Stimulated activated CD4-positive, alpha-beta T cell treated with anti-CD3 and anti-CD28 coated beads, Interleukin-1b, Interleukin-23, amount 100 ng/mL, for 1 hour (primary cell): Measurements from ENCODE around the gene PDE6B.
"Not testable (repeated sequence)": the region's sequence is repeated elsewhere in the genome, so short reads cannot be mapped to it uniquely, and the experiment has no call there.

ENCODE experiments used
- DNase-seq, 2 donors: peaks; one replicate each; pipeline ENCODE4 v3.0.0-alpha.2; 2020; ENCODE audit warnings: low read depth in 2 of 2

PDE6B gene

DNA sequence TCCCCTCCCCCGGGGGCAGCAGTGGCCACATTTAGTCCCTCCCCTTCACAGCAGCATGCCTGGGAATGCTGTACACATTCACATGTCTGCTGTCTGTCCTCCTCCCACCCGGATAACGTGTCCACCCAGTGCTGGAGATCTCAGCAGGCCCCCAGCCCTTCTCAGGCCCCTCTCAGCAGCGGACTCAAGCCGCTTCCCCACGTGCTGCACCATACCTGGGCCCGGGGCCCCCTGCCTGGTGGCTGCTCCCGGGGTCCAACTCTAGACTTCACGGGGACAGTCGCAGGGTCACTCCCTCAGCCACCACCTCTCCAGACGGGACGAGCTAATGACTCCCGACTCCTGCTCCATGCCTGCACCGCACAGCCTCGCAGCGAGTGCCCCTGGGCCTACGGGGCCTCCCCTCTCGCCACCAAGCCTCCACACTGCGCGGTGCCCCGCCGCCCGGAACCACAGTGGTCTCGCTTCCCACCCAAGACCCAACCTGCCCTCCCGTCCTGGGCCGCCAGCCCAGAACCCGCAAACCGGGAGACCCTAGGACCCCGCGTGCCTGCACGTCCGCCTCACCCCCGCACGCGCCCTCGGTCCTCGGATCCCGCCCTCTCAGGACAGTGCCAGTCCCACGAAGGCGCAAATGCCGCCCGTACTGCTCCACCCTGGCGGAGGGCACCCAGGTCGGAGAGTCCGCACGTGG, 79.0 kb downstream of the PDE6B start:
- no peak for DNase-seq

DNA sequence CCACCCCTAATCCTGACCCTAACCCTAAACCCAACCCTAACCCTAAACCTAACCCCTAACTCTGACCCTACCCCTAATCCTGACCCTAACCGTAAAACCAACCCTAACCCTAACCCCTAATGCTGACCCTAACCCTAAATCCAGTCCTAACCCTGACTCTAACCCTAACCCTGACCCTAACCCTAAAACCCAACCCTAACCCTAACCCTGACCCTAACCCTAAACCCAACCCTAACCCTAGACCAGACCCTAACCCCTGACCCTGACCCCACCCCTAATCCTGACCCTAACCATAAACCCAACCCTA, 79.6 kb downstream of the PDE6B start:
- DNase-seq, result no peak

DNA sequence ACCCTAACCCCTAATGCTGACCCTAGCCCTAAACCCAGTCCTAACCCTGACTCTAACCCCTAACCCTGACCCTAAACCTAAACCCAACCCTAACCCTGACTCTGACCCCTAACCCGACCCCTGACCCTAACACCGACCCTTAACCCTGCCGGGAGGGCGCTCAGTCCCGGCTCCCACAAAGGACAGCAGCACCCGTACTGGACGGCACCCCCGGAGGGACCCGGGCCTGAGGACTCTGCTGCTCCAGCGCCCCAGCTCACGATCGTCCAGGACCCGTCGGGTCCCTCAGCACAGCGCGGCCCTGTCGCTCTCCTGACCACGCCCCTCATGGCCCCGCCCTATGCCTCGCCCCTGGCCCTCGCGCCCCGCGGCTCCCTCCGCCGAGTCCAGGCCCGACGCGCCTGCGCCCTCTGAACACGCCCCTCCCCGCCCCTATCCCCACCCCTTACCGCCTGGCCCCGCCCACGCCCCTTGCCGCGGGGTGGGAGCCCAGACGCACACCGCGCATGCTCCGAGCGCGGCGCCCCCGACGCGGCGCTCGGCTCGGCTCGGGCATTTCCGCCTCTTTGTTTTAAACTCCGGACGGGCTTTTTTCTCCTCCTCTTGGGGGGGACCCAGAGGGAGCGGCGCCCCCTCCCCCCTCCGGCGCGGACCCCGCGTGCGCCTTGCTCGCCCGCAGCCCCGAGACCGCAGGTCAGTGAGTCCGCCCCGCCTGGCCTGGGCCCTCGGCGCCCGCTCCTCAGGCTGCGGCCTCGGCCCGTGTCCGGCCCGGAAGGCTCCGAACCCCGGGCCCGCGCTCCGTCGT, 80.1 kb downstream of the PDE6B start, which contains the start of gene PCGF3:
PCGF3 (plus strand) TSS at position 555 of the 805 bp plus-strand sequence. CDS start 27,849 bp downstream, outside the sequence.
- peak; percentile 92 to 97 for DNase-seq

DNA sequence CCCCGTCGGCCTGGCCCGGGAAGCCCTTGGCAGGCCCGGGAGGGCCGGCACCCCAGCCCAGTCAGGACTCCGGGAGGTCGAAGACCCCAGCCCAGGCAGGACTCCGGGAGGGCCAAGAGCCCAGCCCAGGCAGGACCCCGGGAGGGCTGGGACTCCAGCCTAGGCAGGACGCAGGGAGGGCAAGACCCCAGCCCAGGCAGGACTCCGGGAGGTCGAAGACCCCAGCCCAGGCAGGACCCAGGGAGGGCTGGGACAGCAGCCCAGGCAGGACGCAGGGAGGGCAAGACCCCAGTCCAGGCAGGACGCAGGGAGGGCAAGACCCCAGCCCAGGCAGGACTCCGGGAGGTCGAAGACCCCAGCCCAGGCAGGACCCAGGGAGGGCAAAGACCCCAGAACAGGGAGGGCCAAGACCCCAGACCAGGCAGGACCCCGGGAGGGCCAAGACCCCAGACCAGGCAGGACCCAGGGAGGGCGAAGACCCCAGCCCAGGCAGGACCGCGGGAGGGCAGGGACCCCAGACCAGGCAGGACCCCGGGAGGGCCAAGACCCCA, 80.8 kb downstream of the PDE6B start:
- not testable (repeated sequence) for DNase-seq

DNA sequence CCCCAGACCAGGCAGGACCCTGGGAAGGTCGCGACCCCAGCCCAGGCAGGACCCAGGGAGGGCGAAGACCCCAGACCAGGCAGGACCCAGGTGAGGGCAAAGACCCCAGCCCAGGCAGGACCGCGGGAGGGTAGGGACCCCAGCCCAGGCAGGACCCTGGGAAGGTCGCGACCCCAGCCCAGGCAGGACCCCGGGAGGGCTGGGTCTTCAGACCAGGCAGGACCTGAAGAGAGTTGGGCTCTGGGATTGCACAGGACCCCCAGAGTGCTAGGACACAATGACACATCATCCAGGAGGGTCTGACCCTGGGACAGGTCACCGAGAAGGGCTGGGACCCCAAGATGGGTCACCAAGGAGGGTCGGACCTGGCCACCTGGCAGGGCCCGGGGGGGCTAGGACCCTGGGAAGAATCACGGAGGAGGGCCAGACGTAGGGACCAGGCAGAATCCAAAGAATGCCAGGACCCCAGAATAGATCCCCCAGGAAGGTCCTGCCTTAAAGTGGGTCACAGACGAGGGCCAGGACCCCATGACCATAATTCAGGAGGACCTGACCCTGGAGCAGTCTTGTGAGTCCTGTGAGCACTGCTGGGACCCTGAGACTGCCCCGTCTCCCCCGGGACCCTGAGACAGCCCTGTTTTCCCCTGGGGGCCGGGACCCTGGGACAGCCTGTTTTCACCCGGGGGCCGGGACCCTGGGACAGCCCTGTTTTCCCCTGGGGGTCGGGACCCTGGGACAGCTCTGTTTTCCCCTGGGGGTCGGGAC, 81.6 kb downstream of the PDE6B start:
- DNase-seq, result no peak

DNA sequence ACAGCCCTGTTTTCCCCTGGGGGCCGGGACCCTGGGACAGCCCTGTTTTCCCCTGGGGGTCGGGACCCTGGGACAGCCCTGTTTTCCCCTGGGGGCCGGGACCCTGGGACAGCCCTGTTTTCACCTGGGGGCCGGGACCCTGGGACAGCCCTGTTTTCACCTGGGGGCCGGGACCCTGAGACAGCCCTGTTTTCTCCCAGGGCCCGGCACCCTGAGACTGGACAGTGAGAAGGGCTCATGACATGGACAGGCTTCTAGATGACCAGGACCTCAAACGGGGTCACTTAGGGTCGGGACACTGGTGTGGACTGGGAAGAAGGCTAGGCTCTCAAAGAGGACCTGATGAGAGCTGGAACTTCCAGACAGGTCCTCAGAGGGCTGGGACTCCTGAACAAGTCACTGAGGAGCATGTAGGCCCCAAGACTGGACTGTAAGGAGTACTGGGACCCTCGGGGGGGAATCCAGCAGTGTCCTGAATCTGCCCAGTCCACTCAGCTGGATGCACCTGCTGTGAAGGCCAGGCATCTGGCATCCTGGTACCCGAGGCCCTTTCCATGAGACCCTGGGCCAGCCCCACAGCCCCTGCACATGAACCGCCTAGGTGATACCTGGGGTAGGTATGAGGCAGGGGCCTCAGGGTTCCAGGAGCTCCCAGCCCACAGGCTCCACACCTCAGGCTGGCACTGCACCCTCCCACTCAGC, 82.7 kb downstream of the PDE6B start:
- no peak for DNase-seq

DNA sequence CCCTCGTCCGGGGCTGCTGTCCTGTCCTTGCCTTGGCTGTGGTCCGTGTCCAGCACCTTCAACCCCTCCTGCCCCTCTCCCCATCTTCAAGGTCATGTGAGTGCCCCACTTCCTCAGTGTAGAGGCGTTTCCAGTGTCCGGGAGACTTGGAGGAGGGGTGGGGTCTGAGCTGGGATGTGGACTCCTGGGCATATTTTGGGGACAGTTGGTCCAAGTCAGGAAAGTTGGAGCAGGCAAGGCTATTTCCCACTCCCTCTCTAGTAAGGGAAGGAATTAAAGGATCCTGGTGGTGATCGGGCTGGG, 83.2 kb downstream of the PDE6B start:
- DNase-seq, result no peak

DNA sequence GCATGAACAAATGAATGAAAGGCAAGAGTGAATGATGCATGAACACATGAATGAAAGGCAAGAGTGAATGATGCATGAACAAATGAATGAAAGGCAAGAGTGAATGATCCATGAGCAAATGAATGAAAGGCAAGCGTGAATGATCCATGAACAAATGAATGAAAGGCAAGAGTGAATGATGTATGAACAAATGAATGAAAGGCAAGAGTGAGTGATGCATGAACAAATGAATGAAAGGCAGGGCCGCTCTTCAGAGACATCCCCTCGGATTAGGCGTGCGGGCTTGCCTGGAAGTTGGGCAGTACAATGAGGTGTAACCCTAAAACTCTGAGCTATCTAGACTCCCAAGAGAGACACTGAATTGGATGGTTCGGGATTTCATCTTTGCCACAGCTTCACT, 84.0 kb downstream of the PDE6B start:
- no peak for DNase-seq

DNA sequence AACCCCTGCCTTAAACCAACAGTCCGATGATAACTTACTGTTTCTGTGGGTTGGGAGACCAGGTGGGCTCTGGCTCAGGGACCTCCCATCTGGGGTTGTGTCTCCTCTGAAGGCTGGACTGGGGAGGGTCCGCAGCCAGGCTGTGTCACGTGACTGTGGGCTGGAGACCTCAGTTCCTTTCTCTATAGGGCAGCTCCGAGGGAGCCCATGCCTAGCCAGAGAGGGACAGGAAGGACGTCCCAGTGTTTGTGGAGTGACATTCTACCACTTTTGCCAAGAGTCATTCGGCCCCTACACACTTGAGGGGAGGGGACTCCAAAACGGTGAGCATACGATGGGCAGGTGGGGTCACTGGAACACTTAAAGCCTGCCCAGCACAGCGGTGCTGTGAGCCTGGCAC, 84.7 kb downstream of the PDE6B start:
- DNase-seq, result no peak

DNA sequence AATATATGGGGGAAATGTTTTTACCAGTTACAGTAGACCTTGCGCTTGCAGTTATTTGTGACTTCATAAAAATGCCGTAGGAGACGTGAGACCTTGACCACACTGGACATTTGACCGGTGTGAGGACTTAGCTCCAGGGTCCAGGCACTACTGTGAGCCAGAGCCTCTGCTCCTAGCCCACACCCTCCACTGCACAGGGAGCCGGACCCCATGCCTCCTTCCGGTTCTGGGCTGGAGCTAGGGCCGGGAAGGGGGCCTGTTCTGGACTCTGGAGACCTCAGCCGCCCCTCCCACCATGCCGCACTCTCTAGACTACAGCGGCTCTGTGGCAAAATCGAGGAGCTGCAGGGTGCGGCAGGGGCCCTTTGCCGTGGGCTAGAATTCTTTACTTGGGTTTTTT, 85.5 kb downstream of the PDE6B start:
- DNase-seq, result no peak

DNA sequence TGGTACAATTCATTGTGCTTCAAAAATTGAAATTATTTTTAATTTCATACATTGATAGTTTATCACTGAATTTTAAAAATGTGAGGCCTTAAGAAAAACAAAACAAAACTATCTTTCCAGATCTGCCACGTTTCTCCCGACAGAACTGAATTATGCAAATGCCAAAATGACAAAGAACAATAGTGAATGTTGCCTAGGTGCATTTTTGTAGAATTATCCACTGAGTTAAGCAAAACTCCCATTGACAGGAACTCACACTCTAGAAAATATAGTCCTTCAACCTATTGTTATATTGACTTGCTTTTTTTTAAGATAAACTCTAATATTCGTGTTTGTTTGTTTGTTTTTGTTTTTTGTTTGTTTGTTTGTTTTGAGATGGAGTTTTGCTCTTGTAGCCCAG, 86.7 kb downstream of the PDE6B start:
- no peak for DNase-seq

DNA sequence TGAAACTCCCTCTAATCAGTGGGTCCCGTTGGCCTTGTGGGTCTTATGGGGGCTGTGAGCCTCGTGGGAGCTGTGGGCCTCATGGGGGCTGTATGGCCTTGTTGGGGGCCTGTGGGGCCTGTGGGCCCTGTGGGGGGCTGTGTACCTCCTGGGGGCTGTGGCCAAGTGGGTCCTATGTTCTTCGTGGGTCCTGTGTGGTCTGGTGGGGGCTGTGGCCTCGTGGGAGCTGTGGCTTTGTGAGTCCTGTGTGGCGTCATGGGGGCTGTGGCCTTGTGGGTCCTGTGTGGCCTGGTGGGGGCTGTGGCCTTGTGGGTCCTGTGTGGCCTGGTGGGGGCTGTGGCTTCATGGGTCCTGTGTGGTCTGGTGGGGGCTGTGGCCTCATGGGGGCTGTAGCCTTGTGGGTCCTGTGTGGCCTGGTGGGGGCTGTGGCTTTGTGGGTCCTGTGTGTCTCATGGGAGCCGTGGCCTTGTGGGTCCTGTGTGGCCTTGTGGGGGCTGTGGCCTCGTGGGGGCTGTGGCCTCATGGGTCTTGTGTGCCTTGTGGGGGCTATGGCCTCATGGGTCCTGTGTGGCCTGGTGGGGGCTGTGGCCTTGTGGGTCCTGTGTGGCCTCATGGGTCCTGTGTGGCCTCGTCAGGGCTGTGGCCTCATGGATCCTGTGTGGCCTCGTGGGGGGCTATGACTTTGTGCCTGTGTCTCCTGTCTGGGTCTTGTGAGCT, 87.7 kb downstream of the PDE6B start:
- no peak for DNase-seq

DNA sequence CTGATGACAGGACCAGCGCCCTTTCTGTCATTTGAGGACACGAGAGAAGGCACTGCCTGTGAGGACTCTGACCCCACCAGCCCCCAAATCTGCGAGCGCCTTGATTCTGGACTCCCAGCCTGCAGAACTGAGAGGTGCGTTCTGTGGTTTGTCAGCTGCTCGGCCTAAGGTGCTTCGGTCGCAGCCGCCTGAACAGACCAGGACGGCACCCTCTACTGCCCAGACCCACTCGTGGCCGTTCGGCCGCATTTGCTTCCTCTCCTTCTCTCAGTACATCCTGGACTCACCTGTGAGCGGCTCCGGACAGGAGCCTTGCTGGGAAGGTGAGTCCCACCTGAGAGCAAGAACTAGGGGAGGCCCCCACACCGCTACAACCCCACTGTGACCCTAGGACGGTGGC, 88.7 kb downstream of the PDE6B start:
- no peak for DNase-seq

DNA sequence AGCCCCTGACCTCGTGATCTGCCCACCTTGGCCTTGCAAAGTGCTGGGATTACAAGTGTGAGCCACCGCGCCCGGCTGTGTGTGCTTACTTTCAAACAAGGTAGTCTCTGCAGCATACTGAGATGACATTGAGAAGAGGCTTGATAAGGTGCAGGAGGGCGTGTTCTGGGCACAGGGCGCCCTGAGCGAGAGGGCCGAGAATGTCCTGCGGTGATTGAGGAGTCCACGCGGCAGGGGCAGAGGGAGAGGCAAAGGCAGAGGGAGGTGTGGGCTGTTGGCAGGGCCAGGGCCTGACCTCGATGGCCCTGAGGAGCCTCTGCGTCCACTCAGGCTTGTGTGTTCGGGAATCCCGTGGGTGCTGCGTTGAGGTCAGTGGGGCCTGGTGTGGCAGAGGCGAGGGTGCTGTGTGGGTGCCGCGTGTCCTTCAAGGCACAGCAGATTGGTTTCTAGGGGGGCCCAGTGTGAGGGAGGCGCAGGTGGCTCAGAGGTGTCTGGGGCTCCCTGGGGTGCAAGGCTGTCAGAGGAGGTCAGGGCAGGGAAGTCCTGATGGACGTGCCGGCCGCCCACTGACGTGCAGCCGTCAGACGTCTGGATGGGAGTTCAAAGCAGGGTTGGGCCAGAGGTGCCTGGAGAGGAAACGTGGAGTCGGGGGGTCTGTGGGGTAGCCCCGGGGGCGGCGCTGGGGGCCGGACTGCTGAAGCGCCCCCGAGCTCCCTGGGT, 92.4 kb downstream of the PDE6B start:
- no peak for DNase-seq

DNA sequence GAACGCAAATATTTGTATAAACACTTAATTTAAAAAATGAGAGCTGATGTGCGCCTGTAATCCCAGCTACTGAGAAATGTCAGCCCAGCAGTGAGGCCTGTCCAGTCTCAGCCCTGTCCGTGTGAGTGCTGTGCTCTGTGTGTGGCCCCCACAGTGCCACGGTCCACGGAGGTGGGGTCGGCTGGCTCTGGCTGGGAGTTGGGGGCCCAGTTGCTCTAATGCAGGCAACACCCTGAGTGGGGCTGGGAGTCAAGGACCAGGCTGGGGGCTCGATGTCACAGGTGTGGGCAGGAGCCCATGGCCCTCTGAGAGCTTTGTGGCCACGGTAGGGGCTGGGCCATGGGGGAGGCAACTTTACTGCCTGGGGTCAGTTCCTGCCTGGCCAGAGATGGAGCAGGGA, 93.1 kb downstream of the PDE6B start:
- DNase-seq, result no peak
